ENCODE data around the gene COL4A2.

The COL4A2 gene

DNA sequence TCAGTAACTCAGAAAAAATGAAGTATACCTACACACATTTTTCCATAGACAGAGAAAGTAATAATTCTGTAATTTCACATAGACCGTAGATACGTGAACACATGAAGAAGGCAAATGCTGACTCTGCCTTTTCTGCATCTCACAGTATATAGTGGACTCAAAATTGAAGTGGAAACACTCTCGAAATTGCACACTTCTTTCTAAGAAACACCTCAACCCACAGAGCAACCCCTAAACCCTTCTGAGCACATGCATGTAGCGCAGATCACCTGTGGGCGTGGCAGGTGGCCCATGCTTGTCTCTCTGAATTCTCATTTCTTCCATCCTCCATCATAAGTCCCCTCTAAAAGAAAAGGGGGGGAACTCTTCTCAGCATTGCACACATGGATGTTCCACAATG, 34.9 kb upstream of the COL4A2 start:
- TF ChIP-seq CTCF (IDR thresholded peaks at IDR 0.05; ENCODE audit: low read depth, low read length, missing control alignments), result no peak
- DNase-seq (ENCODE audit: low read depth), result no peak
- no peak overlapping the region for H3K4me3 ChIP-seq (ENCODE audit: low read depth, low read length)

- no peak overlapping the region for H3K4me3 ChIP-seq (ENCODE audit: low read depth, low read length)
- TF ChIP-seq CTCF (IDR thresholded peaks at IDR 0.05; ENCODE audit: low read depth, low read length, missing control alignments), result no peak
- no peak for DNase-seq (ENCODE audit: low read depth)
Measured at GRCh38 chr13:110272651-110273050, 34.4 kb upstream of the COL4A2 start.

- no peak overlapping the region for H3K4me3 ChIP-seq (ENCODE audit: low read depth, low read length)
- no peak for DNase-seq (ENCODE audit: low read depth)
- no peak for TF ChIP-seq CTCF (IDR thresholded peaks at IDR 0.05; ENCODE audit: low read depth, low read length, missing control alignments)
Measured at GRCh38 chr13:110273254-110273653, 33.8 kb upstream of the COL4A2 start.

- TF ChIP-seq CTCF (IDR thresholded peaks at IDR 0.05; ENCODE audit: low read depth, low read length, missing control alignments), result no peak
- no peak overlapping the region for H3K4me3 ChIP-seq (ENCODE audit: low read depth, low read length)
- no peak for DNase-seq (ENCODE audit: low read depth)
Measured at GRCh38 chr13:110274687-110275086, 32.4 kb upstream of the COL4A2 start.

DNA sequence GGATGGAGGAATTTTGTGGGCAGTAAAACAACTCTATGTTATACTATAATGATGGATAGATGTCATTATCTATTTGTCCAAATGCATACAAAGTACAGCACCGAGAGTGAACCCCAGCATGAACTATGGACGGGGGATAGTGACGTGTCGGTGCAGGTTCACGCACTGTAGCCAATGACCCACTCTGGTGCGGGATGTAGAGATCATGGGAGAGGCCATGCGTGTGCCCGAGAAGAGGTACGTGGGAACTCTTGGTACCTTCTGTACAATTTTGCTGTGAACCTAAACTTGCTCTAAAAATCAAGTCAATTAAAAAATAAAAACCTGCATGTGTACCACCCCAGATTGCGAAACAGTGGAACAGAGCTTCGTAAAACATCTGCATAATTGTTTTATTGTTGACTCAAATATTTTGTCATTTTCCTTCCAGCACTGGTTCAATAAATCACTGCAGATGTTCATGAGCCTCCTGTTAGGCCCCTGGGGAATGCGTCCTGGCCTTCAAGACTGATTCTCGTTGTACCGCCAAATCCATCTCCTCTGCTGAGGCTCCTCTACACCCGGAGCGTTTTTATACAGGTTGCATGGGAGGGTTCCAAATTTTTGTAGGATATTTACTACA, 31.0 kb upstream of the COL4A2 start:
- no peak for DNase-seq (ENCODE audit: low read depth)
- no peak for TF ChIP-seq CTCF (IDR thresholded peaks at IDR 0.05; ENCODE audit: low read depth, low read length, missing control alignments)
- H3K4me3 ChIP-seq (ENCODE audit: low read depth, low read length), result no peak overlapping the region

GRCh38 chr13:110276553-110276950, 30.5 kb upstream of the COL4A2 start:
- no peak for TF ChIP-seq CTCF (IDR thresholded peaks at IDR 0.05; ENCODE audit: low read depth, low read length, missing control alignments)
- no peak overlapping the region for H3K4me3 ChIP-seq (ENCODE audit: low read depth, low read length)
- no peak for DNase-seq (ENCODE audit: low read depth)

DNA sequence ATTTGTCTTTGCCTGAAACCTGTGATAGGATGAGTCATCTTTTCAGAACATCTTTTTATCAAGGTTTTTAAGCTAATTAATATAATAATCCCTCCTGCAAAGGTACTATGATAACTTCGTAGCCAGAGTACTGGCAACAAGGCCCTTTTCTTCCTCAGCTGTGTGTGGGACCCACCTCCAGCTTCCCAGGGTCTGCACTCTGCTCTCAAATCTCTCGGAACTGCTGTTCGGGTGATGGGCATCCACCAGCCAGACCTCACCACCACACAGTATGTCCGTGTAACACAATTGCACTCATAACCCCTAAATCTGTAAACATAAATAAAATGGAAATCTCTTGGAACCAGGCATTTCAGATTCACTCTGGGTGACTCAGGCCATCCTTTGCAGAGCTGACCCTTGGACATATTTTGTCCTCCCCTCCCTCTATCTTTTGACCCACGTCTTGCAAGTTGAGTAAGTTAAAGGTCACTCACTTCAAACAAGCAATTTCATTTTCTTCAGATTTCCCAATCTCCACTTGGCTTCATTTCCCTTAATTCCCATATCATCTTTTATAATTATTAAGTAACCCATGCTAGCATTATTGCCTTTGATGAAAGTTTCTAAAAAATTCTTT, 29.6 kb upstream of the COL4A2 start:
- no peak for TF ChIP-seq CTCF (IDR thresholded peaks at IDR 0.05; ENCODE audit: low read depth, low read length, missing control alignments)
- no peak for DNase-seq (ENCODE audit: low read depth)
- H3K4me3 ChIP-seq (ENCODE audit: low read depth, low read length), result no peak overlapping the region
